Esophagus muscularis mucosa (tissue), 3 donors: ENCODE results near the gene YLPM1.

Experiments
- EP300 ChIP-seq: sonication (generic); formaldehyde crosslinking; IDR thresholded peaks from one replicate; pipeline ENCODE4 v1.6.1; 2017; ENCODE audit warnings: antibody characterized with exemption
- TF ChIP-seq, protein P1 (sequence below), 3 experiments: fragments of 200-600 bp in 2 of 3; fragments of 450-650 bp in 1 of 3; sonication (generic) in 2 of 3; IDR thresholded peaks; one replicate each; pipeline ENCODE4 v1.5.1; 2017 to 2019; ENCODE audit warnings: antibody characterized with exemption in 3 of 3, mild to moderate bottlenecking in 2 of 3, moderate library complexity in 1 of 3

DNA sequence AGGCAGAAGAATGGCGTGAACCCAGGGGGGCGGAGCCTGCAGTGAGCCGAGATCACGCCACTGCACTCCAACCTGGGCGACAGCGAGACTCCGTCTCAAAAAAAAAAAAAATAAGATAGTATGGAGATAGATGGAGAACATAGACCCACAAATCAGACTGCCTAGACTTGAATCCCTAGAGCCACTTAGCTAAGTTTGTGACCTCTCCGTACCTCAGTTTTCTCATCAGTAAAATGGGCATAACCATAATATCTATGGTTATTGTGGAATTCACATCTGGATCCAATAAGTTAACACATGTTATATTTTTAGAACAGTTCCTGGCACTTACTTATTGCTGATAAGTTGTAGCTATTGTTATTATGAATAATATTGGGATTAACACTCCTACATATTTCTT lies 105.6 kb downstream of the YLPM1 start:
- TF ChIP-seq, protein P1, sequence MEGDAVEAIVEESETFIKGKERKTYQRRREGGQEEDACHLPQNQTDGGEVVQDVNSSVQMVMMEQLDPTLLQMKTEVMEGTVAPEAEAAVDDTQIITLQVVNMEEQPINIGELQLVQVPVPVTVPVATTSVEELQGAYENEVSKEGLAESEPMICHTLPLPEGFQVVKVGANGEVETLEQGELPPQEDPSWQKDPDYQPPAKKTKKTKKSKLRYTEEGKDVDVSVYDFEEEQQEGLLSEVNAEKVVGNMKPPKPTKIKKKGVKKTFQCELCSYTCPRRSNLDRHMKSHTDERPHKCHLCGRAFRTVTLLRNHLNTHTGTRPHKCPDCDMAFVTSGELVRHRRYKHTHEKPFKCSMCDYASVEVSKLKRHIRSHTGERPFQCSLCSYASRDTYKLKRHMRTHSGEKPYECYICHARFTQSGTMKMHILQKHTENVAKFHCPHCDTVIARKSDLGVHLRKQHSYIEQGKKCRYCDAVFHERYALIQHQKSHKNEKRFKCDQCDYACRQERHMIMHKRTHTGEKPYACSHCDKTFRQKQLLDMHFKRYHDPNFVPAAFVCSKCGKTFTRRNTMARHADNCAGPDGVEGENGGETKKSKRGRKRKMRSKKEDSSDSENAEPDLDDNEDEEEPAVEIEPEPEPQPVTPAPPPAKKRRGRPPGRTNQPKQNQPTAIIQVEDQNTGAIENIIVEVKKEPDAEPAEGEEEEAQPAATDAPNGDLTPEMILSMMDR (IDR thresholded peaks at IDR 0.05), result no peak
- no peak for TF ChIP-seq EP300
